Stimulated activated effector memory CD8-positive, alpha-beta T cell treated with anti-CD3 and anti-CD28 coated beads, Interleukin-12 subunit alpha, Interleukin-12 subunit beta, amount 100 ng/mL, for 72 hours (primary cell): Measurements from ENCODE around the gene GRWD1.
A peak's percentile ranks its signal among the peaks of the same experiment; 100 is the strongest.

Experiments used
- ATAC-seq: fragments of 150-1000 bp; cut with Tn5 transposase; 2 replicates; pipeline ENCODE4 v1.10.0; 2021
- DNase-seq, 2 donors: peaks; one replicate each; pipeline ENCODE4 v3.0.0; 2021 to 2022; ENCODE audit warnings: low spot score in 2 of 2
- H3K27ac Mint-ChIP-seq: one replicate; pipeline ENCODE4 v1.8.0; 2022; ENCODE audit warnings: mild to moderate bottlenecking, mixed read lengths
- H3K36me3 Mint-ChIP-seq: one replicate; pipeline ENCODE4 v1.8.0; 2022; ENCODE audit warnings: mild to moderate bottlenecking, mixed read lengths
- H3K4me1 Mint-ChIP-seq: one replicate; pipeline ENCODE4 v1.8.0; 2022; ENCODE audit warnings: mixed read lengths
- H3K4me3 Mint-ChIP-seq: one replicate; pipeline ENCODE4 v1.8.0; 2022; ENCODE audit warnings: mild to moderate bottlenecking, mixed read lengths
- H3K9me3 Mint-ChIP-seq: one replicate; pipeline ENCODE4 v1.8.0; 2022; ENCODE audit warnings: mixed read lengths

The GRWD1 gene

DNA sequence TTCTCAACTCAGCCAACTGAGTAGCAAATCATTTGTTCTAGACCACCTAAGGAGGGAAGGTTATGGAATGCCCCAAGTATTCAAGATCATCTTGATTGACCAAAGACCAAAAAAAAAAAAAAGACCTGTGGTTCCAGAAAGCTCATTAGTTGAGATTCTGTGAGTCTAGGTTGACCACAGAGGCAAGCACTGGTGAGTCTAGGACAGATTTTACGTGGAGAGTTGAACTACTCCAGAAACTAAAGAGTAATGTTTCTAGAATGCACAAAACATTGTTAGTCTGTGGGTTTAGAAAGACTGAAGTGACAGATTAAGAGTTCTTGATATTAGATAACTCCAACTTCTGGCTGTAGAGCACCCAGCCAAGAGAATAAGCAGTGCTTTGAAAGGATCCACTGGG lies 19.4 kb downstream of the GRWD1 start:
- H3K4me3 Mint-ChIP-seq = no peak overlapping the region
- no peaks in the 10 kb centered on the region for H3K9me3 Mint-ChIP-seq
- H3K4me1 Mint-ChIP-seq = peaks cover 34% of the 10 kb centered on the region
- H3K36me3 Mint-ChIP-seq = peaks cover 31% of the 10 kb centered on the region
- peak; percentile 33 for ATAC-seq
- peak overlapping the region; percentile 71 for H3K27ac Mint-ChIP-seq
- no peak for DNase-seq

DNA sequence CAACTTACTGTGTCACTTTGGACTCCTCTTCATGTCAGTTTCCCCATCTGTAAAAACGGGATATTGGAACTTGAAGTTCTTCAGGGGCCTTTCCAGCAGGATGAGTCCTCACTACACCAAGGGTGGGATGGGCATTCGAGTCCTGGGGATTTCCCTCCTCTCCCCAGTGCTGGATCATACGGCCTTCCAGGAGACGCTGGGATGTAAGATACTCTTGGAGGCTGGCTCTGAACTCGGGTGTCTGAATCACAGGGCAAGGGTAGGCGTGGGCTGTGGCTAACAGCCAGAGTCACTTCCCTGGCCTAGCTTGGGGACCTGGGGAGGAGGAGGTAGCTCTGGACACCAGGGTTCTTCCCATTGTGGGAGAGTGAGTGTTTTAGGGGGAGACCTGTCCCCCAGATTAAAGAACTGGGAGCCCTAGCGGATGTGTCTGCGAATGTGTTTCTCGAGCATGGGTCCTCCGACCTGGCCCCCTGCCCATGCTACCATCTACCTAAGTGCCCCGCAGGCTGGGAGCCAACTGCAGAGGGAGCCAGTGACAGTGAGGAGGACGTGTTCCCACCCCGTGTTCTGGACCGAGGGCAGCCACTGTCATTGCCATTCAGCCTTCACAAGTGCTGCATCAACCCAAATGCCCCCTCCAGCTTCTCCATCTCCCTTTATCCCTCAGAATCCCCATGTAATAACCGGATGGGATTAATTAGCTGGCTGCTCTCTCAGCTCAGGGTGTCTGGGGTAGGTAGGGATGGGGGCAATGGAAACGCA lies 21.0 kb downstream of the GRWD1 start:
- peaks cover 35% of the 10 kb centered on the region for H3K36me3 Mint-ChIP-seq
- ATAC-seq (no peak), DNase-seq (no peak)
- H3K9me3 Mint-ChIP-seq = no peaks in the 10 kb centered on the region
- peaks cover 41% of the 10 kb centered on the region for H3K4me1 Mint-ChIP-seq
- H3K27ac Mint-ChIP-seq = no peak overlapping the region
- no peak overlapping the region for H3K4me3 Mint-ChIP-seq

- H3K4me1 Mint-ChIP-seq = peaks cover 37% of the 10 kb centered on the region
- ATAC-seq (peak; percentile 93), DNase-seq (peak; percentile 94 to 99)
- H3K36me3 Mint-ChIP-seq = peaks cover 46% of the 10 kb centered on the region
- H3K4me3 Mint-ChIP-seq = peak overlapping the region; percentile 85
- H3K27ac Mint-ChIP-seq = peak overlapping the region; percentile 86
- H3K9me3 Mint-ChIP-seq = no peaks in the 10 kb centered on the region
Observed at GRCh38 chr19:48468772-48469288, 23.0 kb downstream of the GRWD1 start.

DNA sequence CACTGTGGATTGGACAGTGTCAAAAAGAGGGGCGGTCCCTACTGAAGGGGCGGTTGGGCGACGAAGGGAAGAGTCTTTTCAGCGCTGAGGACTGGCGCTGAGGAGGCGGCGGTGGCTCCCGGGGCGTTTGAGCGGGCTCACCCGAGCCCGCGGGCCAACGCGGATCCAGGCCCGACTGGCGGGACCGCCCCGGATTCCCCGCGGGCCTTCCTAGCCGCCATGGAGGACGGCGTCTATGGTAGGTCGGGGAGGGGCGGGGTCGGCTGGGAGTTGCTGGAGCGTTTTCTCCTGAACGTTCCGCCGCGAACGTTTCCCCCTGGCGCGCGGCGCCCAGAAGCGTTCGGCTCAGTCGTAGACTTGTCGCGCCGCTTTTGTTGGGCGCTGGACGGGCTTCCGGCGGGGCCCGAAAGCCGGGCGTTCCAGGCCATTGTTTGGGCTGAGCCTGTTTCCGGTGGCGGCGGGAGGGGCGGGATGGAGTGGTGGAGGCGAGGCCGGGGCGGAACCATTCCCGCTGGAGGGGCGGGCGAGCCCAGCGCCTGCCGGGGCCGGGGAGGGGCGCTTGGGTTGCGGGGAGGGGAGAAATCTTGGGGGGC lies 23.6 kb downstream of the GRWD1 start, which contains the start of gene CYTH2:
Gene CYTH2, plus strand, starts transcription at position 81 of the 593 bp plus-strand sequence. Its CDS starts 139 bp downstream, at position 220.
- peak within 1 kb of the TSS; percentile 85 for H3K4me3 Mint-ChIP-seq
- DNase-seq (peak in 1 of 2 donors; percentile 83), ATAC-seq (peak; percentile 37)
- no peaks in the 10 kb centered on the region for H3K9me3 Mint-ChIP-seq
- peaks cover 35% of the 10 kb centered on the region for H3K4me1 Mint-ChIP-seq
- H3K36me3 Mint-ChIP-seq = peaks cover 52% of the 10 kb centered on the region
- H3K27ac Mint-ChIP-seq = peak within 1 kb of the TSS; percentile 86

DNA sequence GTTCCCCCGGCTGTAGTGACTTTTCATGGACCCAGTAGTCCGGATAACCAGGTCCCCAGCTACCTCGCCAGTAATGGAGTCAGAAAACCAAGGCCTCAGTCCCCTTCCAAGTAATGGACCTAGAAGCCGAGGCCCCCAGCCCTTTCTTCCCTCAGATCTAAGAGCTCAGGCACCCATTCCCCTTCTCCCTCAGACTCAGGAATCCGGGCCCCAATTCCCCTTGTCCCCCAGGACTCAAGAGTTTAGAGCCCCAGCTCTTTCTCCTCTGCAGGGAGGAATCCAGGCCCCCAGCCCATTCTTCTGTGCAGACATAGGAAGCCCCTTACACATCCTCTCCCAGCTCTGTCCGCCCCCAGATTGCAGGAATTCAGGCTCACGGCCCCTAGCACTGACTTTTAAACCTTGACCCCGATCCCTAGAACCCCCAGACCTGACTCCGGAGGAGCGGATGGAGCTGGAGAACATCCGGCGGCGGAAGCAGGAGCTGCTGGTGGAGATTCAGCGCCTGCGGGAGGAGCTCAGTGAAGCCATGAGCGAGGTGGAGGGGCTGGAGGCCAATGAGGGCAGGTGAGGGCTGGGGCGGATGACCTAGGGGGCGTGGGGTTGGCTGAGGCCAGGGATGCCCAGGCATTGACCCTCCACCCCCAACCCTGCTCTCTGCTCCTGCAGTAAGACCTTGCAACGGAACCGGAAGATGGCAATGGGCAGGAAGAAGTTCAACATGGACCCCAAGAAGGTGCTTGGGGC lies 24.3 kb downstream of the GRWD1 start:
- Mint-ChIP-seq H3K4me1 (peaks cover 34% of the 10 kb centered on the region), H3K4me3 (peak overlapping the region; percentile 85), H3K27ac (no peak overlapping the region), H3K36me3 (peaks cover 59% of the 10 kb centered on the region), H3K9me3 (no peaks in the 10 kb centered on the region)
- no peak for DNase-seq
- no peak for ATAC-seq

- no peak for ATAC-seq
- Mint-ChIP-seq H3K4me1 (peaks cover 27% of the 10 kb centered on the region), H3K27ac (no peak overlapping the region), H3K9me3 (no peaks in the 10 kb centered on the region), H3K4me3 (peak overlapping the region; percentile 85), H3K36me3 (peaks cover 65% of the 10 kb centered on the region)
- no peak for DNase-seq
Observed at GRCh38 chr19:48470856-48471255, 25.1 kb downstream of the GRWD1 start.

DNA sequence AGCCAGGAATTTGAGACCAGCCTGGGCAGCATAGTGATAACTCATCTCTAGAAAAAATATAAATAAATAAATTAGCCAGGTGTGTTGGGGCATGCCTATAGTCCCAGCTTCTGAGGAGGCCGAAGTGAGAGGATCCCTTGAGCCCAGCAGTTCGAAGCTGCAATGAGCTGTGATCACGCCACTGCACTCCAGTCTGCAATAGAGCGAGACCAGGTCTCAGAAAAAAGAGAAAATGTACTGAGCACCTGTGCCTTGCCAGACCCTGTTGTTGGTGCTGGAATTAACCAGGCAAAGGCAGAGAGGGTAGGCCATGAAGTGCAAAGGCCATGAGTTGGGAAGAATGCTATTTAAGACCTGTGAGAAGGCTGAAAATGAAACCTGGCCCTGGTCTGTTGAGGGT lies 26.1 kb downstream of the GRWD1 start:
- Mint-ChIP-seq H3K9me3 (no peaks in the 10 kb centered on the region), H3K27ac (peak overlapping the region; percentile 74), H3K4me1 (peaks cover 27% of the 10 kb centered on the region), H3K36me3 (peaks cover 73% of the 10 kb centered on the region), H3K4me3 (no peak overlapping the region)
- no peak for ATAC-seq
- no peak for DNase-seq

DNA sequence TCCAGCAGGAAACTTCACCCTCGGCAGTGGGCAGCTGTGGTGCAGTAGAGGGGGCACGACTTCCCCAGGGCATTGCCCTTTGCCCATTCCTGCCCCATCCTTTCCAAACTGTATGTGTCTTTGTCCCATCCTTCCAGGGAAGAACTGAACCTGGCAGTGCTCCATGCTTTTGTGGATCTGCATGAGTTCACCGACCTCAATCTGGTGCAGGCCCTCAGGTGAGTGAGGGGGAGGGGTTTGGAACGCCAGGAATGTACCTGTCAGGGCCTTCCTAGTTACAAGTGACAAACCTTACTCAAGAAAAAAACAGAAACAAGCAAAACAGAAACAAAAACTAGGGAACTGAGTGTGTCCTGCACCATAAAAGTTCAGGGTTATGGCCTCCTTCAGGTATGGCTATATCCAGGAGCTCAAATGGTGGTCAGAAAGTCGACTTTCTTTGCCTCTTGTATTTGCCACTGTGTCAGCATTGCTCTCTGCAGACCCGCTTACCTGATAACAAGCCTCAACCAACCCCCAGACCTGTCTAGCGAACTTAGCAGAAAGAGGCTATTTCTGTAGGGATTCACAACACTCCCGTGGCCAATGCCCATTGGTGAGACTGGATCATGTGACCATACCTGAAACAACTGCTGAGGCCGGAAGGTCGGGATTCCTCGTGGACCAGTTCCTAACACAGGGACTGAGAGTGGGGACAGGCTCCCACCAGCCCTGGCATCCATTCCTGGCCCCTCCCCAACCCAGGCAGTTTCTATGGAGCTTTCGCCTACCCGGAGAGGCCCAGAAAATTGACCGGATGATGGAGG lies 27.6 kb downstream of the GRWD1 start:
- DNase-seq (no peak), ATAC-seq (no peak)
- Mint-ChIP-seq H3K9me3 (no peaks in the 10 kb centered on the region), H3K4me1 (peaks cover 19% of the 10 kb centered on the region), H3K4me3 (no peak overlapping the region), H3K36me3 (peaks cover 73% of the 10 kb centered on the region), H3K27ac (peak overlapping the region; percentile 17)

DNA sequence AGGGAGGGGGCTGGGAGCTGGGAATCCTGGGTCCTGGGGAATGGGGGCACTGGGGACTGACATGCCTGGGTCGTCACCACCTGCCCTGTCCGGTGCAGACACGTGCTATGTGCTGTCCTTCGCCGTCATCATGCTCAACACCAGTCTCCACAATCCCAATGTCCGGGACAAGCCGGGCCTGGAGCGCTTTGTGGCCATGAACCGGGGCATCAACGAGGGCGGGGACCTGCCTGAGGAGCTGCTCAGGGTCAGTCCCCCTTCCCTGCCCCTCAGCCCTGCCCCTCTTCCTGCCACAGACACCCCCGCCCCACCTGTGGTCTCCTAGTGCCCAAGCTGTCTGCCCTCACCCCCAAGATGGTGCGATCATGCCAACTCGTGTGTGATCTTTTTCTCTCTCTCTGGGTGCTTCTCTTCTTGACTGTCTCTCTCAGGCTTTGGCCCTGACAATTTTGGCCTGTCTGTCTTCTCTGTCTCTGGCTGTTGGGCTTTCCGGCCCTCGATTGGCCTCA lies 28.4 kb downstream of the GRWD1 start:
- H3K9me3 Mint-ChIP-seq = no peaks in the 10 kb centered on the region
- ATAC-seq = no peak
- H3K4me1 Mint-ChIP-seq = peaks cover 13% of the 10 kb centered on the region
- H3K27ac Mint-ChIP-seq = peak overlapping the region; percentile 79
- no peak overlapping the region for H3K4me3 Mint-ChIP-seq
- peaks cover 69% of the 10 kb centered on the region for H3K36me3 Mint-ChIP-seq
- DNase-seq = no peak

DNA sequence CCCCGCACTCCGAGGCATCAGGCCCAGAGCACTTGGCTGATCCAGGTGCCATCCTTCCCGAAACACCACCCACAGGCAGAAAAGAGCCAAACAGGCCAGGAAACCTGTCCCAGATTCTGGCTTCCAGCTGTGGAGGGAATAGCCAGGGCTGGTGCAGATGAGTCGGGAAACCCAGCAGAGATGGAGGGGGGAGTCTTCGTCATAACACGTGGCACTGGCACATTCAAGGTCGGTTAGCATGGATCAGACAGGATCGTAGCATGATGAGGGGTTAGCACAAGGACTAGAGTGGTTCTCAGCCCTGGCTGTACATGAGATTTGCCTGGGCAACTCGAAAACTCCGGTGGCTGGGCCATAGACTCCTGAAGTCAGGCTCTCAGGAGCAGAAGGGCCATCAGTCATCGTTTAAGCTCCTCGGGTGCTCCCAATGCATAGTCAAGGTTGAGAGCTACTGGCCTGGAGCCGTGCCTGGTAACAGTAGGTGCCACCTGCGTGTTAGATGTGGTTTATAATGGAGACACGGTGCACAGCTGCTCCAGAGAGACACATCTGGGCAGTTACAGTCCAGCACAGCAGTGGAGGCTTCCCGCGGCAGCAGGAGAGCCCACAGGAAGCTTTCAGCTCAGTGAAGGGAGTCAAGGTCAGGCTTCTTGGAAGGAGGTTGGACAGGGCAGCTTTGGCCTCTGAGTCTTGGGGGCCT lies 29.7 kb downstream of the GRWD1 start:
- Mint-ChIP-seq H3K27ac (peak overlapping the region; percentile 79), H3K36me3 (peaks cover 70% of the 10 kb centered on the region), H3K4me3 (no peak overlapping the region), H3K9me3 (no peaks in the 10 kb centered on the region), H3K4me1 (peaks cover 25% of the 10 kb centered on the region)
- DNase-seq = no peak
- no peak for ATAC-seq

DNA sequence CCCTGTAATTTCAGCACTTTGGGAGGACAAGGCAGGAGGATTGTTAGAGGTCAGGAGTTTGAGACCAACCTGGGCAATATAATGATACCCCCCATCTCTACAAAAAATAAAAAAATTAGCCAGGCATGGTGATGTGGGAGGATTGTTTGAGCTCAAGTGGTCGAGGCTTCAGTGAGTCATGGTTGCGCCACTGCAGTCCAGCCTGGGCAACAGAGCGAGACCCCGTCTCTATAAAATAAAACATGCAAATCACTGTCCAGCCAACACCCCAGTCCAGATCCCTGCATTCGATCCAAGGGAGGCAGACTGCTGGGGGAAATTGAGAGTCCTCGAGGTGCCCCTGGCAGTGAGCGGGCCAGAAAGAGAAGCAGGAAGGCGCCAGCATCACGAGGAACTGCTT lies 30.4 kb downstream of the GRWD1 start:
- Mint-ChIP-seq H3K4me3 (no peak overlapping the region), H3K27ac (peak overlapping the region; percentile 79), H3K36me3 (peaks cover 63% of the 10 kb centered on the region), H3K9me3 (no peaks in the 10 kb centered on the region), H3K4me1 (peaks cover 26% of the 10 kb centered on the region)
- DNase-seq (no peak), ATAC-seq (no peak)

- Mint-ChIP-seq H3K27ac (no peak overlapping the region), H3K4me3 (no peak overlapping the region), H3K36me3 (peaks cover 53% of the 10 kb centered on the region), H3K9me3 (no peaks in the 10 kb centered on the region), H3K4me1 (peaks cover 27% of the 10 kb centered on the region)
- DNase-seq (no peak), ATAC-seq (no peak)
Observed at GRCh38 chr19:48477067-48477685, 31.4 kb downstream of the GRWD1 start.

- Mint-ChIP-seq H3K36me3 (peaks cover 47% of the 10 kb centered on the region), H3K4me1 (peaks cover 27% of the 10 kb centered on the region), H3K4me3 (no peak overlapping the region)
Observed at GRCh38 chr19:48477698-48478338, 32.0 kb downstream of the GRWD1 start.

More at GRCh38 chr19:48477698-48478338, 32.0 kb downstream of the GRWD1 start:
- H3K27ac Mint-ChIP-seq = no peak overlapping the region
- ATAC-seq (no peak), DNase-seq (no peak)
- no peaks in the 10 kb centered on the region for H3K9me3 Mint-ChIP-seq
